Spinal cord (tissue), 10 donors: ENCODE results near the gene UNG. TPM values are rescaled to one million over a fixed set of nuclear protein-coding genes. Genes with fewer than 3 reads are reported as not detected.
A peak's percentile ranks its signal among the peaks of the same experiment; 100 is the strongest.

Experiments
- DNase-seq, 6 donors: peaks; one replicate each; pipeline versions ENCODE4 v3.0.0 to v3.0.0-alpha.2; 2013 to 2015; ENCODE audit warnings: low spot score in 6 of 6, low read depth in 4 of 6
- H3K27ac ChIP-seq: one replicate; pipeline ENCODE4 v1.5.1; 2013; ENCODE audit warnings: low read depth, low read length, control low read depth
- H3K27me3 ChIP-seq: one replicate; pipeline ENCODE4 v1.6.1; 2013; ENCODE audit warnings: low read length; ENCODE audit not compliant: control insufficient read depth, insufficient read depth
- H3K36me3 ChIP-seq: one replicate; pipeline ENCODE4 v1.6.1; 2013; ENCODE audit warnings: low read length; ENCODE audit not compliant: control insufficient read depth, insufficient read depth
- H3K4me1 ChIP-seq: one replicate; pipeline ENCODE4 v1.6.1; 2013; ENCODE audit warnings: low read length; ENCODE audit not compliant: control insufficient read depth, insufficient read depth
- H3K4me3 ChIP-seq: one replicate; pipeline ENCODE4 v1.5.1; 2013; ENCODE audit warnings: low read depth, low read length, control low read depth
- H3K9me3 ChIP-seq: one replicate; pipeline ENCODE4 v1.6.1; 2013; ENCODE audit warnings: low read length; ENCODE audit not compliant: control insufficient read depth, insufficient read depth
- WGBS: methylation state at CpG from one replicate; pipeline ENCODE4 v1.1.5; 2013; ENCODE audit warnings: missing lambda C conversion rate; ENCODE audit not compliant: insufficient coverage; 5-methylcytosine and 5-hydroxymethylcytosine counted together
- polyA plus RNA-seq, 2 donors: library from polyadenylated mRNA; unstranded; fragments of 120-200 nt; gene quantifications; one replicate each; pipeline ENCODE4 v1.2.1, GENCODE V29; 2013; ENCODE audit not compliant: insufficient read length in 2 of 2
- total RNA-seq, 2 donors: library from RNA; depleted of rRNA in 1 of 2; stranded (reverse); fragments of 120-200 nt in 1 of 2; fragments of >200 nt in 1 of 2; gene quantifications; one replicate each; pipeline versions ENCODE4 v1.2.3 to v1.2.4, GENCODE V29; 2013 to 2014
- donor health status: healthy.

The UNG gene
- total and polyA plus RNA-seq, 4 donors = 19.4 to 30.9 (median 29.7) TPM

GRCh38 chr12:109084425-109084824 is 13.0 kb upstream of the UNG start:
- no peak overlapping the region for H3K4me3 ChIP-seq
- H3K27ac ChIP-seq = no peak overlapping the region
- no CpG with 5 or more reads among the region's 2 CpGs for WGBS
- no peaks in the 10 kb centered on the region for H3K27me3 ChIP-seq
- no peak for DNase-seq
- peaks cover 51% of the 10 kb centered on the region for H3K36me3 ChIP-seq
- no peaks in the 10 kb centered on the region for H3K9me3 ChIP-seq
- H3K4me1 ChIP-seq = no peaks in the 10 kb centered on the region

GRCh38 chr12:109085590-109085989 is 11.8 kb upstream of the UNG start:
- H3K27me3 ChIP-seq = no peaks in the 10 kb centered on the region
- H3K27ac ChIP-seq = no peak overlapping the region
- no peak for DNase-seq
- no peaks in the 10 kb centered on the region for H3K9me3 ChIP-seq
- no peak overlapping the region for H3K4me3 ChIP-seq
- H3K36me3 ChIP-seq = peaks cover 62% of the 10 kb centered on the region
- no peaks in the 10 kb centered on the region for H3K4me1 ChIP-seq
- 85% methylated on average over 11 of the region's 11 CpGs for WGBS

DNA sequence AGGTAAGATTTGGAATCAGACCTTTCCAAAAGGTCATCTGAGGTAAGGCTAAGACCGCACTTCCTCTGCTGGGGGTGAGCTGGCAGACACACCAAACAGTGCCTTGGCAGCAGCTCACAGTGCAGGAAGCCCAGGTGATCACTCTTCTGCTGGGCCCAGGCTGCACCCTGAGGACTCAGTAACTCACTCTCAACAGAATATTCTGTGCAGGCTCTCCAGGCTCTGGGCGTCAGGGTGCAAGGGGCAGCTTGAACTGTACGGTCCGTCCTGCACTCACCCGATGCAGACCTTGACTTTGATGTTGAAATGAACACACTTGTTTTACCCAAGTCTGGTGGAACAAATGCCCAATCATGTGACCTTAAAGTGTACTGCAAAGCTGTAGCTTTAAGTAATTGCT is 10.1 kb upstream of the UNG start:
- peaks cover 65% of the 10 kb centered on the region for H3K36me3 ChIP-seq
- 87% methylated on average over 4 of the region's 5 CpGs for WGBS
- H3K27ac ChIP-seq = no peak overlapping the region
- no peak for DNase-seq
- H3K4me1 ChIP-seq = peaks cover under 1% of the 10 kb centered on the region
- H3K4me3 ChIP-seq = no peak overlapping the region
- H3K9me3 ChIP-seq = no peaks in the 10 kb centered on the region
- H3K27me3 ChIP-seq = no peaks in the 10 kb centered on the region

DNA sequence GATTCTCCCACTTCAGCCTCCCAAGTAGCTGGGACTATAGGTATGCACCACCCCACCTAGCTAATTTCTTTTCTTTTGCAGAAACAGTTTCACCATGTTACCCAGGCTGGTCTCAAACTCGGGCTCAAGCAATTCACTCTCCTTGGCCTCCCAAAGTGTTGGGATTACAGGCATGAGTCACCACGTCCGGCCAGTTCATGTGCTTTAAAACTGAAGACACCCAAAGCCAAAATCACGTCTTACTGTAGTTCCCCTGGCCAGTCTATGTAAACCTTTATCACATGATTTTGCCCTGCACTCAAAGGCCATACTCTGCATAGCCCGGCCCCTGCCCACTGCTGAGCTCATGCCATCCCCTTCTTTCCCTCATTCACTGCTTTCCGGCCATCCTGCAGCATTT is 8.6 kb upstream of the UNG start:
- WGBS = 93% methylated on average over 6 of the region's 6 CpGs

DNA sequence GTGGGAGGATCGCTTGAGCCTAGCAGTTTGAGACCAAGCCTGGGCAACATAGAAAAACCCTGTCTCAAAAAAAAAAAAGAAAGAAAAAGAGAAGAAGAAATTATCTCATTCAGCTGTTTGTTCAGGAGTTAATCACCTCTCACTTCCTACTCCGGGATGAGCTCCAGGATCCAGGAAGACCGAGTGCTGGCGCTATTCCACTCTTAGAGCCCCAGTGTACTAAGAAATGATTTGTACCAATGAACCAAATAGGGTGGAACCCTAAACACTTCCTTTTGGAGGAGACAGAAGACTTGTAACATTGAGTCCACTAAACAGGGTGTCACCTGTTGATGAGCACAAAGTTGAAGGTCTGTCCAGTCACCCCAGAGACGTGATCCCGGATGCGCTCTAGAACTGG is 7.7 kb upstream of the UNG start:
- Histone ChIP-seq H3K9me3 (no peaks in the 10 kb centered on the region), H3K27me3 (no peaks in the 10 kb centered on the region), H3K27ac (no peak overlapping the region), H3K36me3 (peaks cover 48% of the 10 kb centered on the region), H3K4me3 (no peak overlapping the region), H3K4me1 (peaks cover 14% of the 10 kb centered on the region)
- no peak for DNase-seq
- 94% methylated on average over 3 of the region's 7 CpGs for WGBS

More for the DNA sequence above, 8.6 kb upstream of the UNG start:
- no peaks in the 10 kb centered on the region for H3K9me3 ChIP-seq
- peaks cover 52% of the 10 kb centered on the region for H3K36me3 ChIP-seq
- H3K4me3 ChIP-seq = no peak overlapping the region
- peaks cover 14% of the 10 kb centered on the region for H3K4me1 ChIP-seq
- DNase-seq = no peak
- no peaks in the 10 kb centered on the region for H3K27me3 ChIP-seq
- H3K27ac ChIP-seq = no peak overlapping the region

DNA sequence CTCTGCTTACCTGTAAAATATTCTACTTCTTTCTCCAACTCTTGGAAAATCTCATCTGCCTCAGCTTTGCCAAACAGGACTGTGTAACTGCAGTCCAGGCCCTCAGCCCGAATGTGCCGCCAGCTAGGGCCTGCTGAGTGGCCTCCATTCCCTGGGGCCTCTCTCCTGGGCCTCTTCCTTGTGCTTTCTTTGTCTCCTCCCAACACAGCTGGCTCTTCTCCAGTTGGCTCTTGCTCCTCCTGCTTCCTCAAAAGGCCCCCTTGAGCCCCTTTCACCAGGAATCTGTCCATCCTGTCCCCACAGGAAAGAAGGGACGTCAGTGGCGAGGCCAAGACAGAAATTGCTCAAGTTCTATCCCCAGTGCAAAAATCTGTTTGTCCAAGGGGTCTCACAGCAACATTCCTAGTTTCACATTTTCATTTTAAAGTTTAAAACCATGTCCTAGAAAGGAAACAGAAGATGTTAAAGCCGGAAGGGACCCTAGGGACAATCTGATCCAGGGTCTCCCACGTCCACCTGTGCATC is 4.8 kb upstream of the UNG start:
- peak overlapping the region; percentile 75 for H3K4me3 ChIP-seq
- DNase-seq = peak in 1 of 6 donors; percentile 20
- H3K27me3 ChIP-seq = no peaks in the 10 kb centered on the region
- no peaks in the 10 kb centered on the region for H3K9me3 ChIP-seq
- H3K4me1 ChIP-seq = peaks cover 20% of the 10 kb centered on the region
- peaks cover 34% of the 10 kb centered on the region for H3K36me3 ChIP-seq
- H3K27ac ChIP-seq = no peak overlapping the region
- WGBS = 70% methylated on average over 6 of the region's 6 CpGs

DNA sequence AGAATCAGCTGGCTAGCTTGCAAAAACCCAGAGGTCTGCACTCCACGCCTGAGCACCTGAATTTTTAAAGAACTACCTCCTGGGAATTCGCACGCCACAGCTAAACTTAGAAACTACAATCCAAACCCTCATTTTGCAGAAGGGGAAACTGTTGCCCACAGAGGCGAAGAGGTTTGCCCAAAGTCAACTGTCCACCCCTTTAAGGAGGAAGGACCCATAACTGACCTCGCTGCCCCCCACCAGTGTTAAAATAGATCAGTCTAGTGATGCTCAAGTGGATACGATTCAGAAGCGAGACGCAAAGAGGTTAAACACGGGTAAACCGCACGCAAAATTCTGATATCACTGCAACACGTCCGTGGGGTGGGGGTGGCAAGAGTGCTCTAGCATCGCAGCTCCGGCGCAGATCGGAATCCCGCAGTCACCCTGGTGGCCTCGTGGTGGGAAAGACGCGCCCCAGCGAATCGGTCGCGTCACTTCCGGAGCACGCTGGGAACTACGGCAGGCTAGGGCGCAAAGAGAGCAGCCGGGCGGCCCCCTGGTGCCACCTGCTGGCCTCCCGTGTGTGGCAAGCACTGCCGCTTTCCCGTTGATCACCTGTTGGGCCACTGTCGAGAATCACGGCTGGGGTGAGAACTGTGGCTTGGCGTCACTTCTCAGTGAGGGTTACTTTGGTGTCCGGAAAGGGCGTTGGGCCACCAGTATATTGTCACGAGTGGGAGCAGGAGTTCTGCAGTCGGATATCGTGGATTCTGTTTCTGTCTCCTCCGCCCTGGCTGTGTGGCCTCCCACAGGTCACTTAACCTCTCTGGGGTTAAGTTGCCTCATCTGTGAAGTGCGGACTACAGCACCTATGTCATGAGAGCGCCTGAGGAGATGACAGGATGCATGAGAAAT is 4.1 kb upstream of the UNG start, which contains the start of gene ALKBH2:
Gene ALKBH2, minus strand, starts transcription at position 451 of the 897 bp plus-strand sequence. CDS start 686 bp downstream, outside the sequence.
- Histone ChIP-seq H3K27ac (peak within 1 kb of the TSS; percentile 50), H3K9me3 (no peaks in the 10 kb centered on the region), H3K27me3 (no peaks in the 10 kb centered on the region), H3K4me3 (peak within 1 kb of the TSS; percentile 75), H3K36me3 (peaks cover 31% of the 10 kb centered on the region), H3K4me1 (peaks cover 23% of the 10 kb centered on the region)
- 10% methylated on average over 43 of the region's 45 CpGs for WGBS
- peak in 5 of 6 donors; percentile 78 to 97 (median 87) for DNase-seq

DNA sequence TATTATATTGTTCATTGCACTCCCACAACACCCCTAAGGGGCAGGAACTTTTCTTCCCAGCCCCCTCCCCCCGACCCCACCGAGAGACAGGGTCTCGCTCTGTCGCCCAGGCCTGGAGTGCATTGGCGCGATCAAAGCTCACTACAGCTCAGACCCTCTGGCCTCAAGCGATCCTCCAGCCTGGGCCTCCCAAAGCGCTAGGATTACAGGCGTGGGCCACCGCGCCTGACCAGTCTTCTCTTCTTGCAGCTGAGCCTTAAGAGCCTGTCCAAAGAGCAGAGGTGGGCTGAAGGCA is 310 bp upstream of the UNG start:
- H3K9me3 ChIP-seq = no peaks in the 10 kb centered on the region
- no peak for DNase-seq
- no peaks in the 10 kb centered on the region for H3K27me3 ChIP-seq
- 21% methylated on average over 11 of the region's 11 CpGs for WGBS
- H3K27ac ChIP-seq = no peak overlapping the region
- peaks cover 26% of the 10 kb centered on the region for H3K4me1 ChIP-seq
- H3K36me3 ChIP-seq = peaks cover 20% of the 10 kb centered on the region
- H3K4me3 ChIP-seq = peak overlapping the region; percentile 78

- no peak for DNase-seq
- peaks cover 17% of the 10 kb centered on the region for H3K4me1 ChIP-seq
- peak overlapping the region; percentile 78 for H3K4me3 ChIP-seq
- WGBS = 0% methylated on average over 32 of the region's 32 CpGs
- H3K36me3 ChIP-seq = peaks cover 31% of the 10 kb centered on the region
- no peaks in the 10 kb centered on the region for H3K27me3 ChIP-seq
- peak overlapping the region; percentile 86 for H3K27ac ChIP-seq
- no peaks in the 10 kb centered on the region for H3K9me3 ChIP-seq
Measured at GRCh38 chr12:109098183-109098604, 797 bp downstream of the UNG start.

GRCh38 chr12:109098651-109099050 is 1.3 kb downstream of the UNG start:
- Histone ChIP-seq H3K9me3 (no peaks in the 10 kb centered on the region), H3K4me1 (peaks cover 12% of the 10 kb centered on the region), H3K36me3 (peaks cover 35% of the 10 kb centered on the region), H3K4me3 (peak overlapping the region; percentile 78), H3K27ac (peak overlapping the region; percentile 86), H3K27me3 (no peaks in the 10 kb centered on the region)
- no peak for DNase-seq
- 7% methylated on average over 2 of the region's 8 CpGs for WGBS
